ENCODE data around the gene BABAM2.
"Not testable (repeated sequence)": the region's sequence is repeated elsewhere in the genome, so short reads cannot be mapped to it uniquely, and the experiment has no call there.

DNA sequence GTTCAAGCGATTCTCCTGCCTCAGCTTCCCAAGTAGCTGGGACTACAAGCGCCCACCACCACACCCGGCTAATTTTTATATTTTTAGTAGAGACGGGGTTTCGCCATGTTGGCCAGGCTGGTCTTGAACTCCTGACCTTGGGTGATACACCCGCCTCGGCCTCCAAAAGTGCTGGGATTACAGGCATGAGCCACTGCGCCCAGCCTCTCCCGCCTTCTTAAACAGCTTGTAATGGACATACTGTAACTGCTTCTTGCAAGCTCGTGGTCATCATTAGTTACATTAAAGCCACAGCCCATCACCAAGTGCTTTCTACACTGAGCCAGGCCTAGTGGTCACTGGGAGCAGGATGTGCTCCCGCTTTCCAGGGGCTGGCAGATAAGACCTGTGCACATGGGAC lies 444.7 kb downstream of the BABAM2 start:
- TF ChIP-seq ZNF324 (CRISPR knock-in tag; IDR thresholded peaks at IDR 0.05); CBX2 (IDR thresholded peaks at IDR 0.05; ENCODE audit: insufficient read depth, low read length, poor library complexity, severe bottlenecking); ZBTB7A (IDR thresholded peaks at IDR 0.05; ENCODE audit: borderline replicate concordance, control insufficient read depth, low read depth, low read length); NFIC (IDR thresholded peaks at IDR 0.05); RAD21 (CRISPR knock-in tag; conservative IDR thresholded peaks at IDR 0.05 in 1 of 2, IDR thresholded peaks at IDR 0.05 in 1 of 2); SMAD1 (IDR thresholded peaks at IDR 0.05; ENCODE audit: low read depth, low read length, partially characterized antibody); YBX1 (IDR thresholded peaks at IDR 0.05); RBM25 (IDR thresholded peaks at IDR 0.05; ENCODE audit: low read depth, low read length, severe bottlenecking); CBX8 (IDR thresholded peaks at IDR 0.05; ENCODE audit: borderline replicate concordance, extremely low read depth, low read depth, low read length, poor library complexity, severe bottlenecking): not testable (repeated sequence)
- TF ChIP-seq, protein P1, sequence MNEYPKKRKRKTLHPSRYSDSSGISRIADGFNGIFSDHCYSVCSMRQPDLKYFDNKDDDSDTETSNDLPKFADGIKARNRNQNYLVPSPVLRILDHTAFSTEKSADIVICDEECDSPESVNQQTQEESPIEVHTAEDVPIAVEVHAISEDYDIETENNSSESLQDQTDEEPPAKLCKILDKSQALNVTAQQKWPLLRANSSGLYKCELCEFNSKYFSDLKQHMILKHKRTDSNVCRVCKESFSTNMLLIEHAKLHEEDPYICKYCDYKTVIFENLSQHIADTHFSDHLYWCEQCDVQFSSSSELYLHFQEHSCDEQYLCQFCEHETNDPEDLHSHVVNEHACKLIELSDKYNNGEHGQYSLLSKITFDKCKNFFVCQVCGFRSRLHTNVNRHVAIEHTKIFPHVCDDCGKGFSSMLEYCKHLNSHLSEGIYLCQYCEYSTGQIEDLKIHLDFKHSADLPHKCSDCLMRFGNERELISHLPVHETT (CRISPR knock-in tag; conservative IDR thresholded peaks at IDR 0.05 in 1 of 2, IDR thresholded peaks at IDR 0.05 in 1 of 2): not testable (repeated sequence)
- TF ChIP-seq, protein P2, sequence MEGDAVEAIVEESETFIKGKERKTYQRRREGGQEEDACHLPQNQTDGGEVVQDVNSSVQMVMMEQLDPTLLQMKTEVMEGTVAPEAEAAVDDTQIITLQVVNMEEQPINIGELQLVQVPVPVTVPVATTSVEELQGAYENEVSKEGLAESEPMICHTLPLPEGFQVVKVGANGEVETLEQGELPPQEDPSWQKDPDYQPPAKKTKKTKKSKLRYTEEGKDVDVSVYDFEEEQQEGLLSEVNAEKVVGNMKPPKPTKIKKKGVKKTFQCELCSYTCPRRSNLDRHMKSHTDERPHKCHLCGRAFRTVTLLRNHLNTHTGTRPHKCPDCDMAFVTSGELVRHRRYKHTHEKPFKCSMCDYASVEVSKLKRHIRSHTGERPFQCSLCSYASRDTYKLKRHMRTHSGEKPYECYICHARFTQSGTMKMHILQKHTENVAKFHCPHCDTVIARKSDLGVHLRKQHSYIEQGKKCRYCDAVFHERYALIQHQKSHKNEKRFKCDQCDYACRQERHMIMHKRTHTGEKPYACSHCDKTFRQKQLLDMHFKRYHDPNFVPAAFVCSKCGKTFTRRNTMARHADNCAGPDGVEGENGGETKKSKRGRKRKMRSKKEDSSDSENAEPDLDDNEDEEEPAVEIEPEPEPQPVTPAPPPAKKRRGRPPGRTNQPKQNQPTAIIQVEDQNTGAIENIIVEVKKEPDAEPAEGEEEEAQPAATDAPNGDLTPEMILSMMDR (IDR thresholded peaks at IDR 0.05 in 2 of 3, conservative IDR thresholded peaks at IDR 0.05 in 1 of 3; ENCODE audit: insufficient read depth in 2 of 3, low read depth in 1 of 3, low read length in 3 of 3): not testable (repeated sequence)
